ENCODE data around the gene UNC5A.

DNA sequence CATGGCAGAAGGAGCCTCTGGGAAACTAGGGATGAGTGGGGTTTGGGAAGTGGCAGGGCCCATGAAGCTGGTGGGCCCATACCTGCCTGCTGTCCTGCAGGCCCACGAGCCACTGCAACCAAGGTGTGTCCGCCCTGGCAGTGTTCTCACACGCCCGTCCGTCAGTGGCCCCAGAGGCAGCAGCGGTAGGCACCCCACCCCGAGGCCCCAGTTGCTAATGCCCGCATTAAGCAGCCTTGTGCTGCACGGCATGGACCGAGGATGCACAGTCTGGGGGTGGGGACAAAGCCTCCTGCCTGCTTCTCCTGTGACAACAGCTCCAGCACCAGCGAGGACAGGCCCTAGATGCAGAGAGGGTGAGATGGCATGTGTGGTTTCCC, 47.5 kb downstream of the UNC5A start:
- TF ChIP-seq POLR2A (IDR thresholded peaks at IDR 0.05) = no peak
- TF ChIP-seq, protein P1, sequence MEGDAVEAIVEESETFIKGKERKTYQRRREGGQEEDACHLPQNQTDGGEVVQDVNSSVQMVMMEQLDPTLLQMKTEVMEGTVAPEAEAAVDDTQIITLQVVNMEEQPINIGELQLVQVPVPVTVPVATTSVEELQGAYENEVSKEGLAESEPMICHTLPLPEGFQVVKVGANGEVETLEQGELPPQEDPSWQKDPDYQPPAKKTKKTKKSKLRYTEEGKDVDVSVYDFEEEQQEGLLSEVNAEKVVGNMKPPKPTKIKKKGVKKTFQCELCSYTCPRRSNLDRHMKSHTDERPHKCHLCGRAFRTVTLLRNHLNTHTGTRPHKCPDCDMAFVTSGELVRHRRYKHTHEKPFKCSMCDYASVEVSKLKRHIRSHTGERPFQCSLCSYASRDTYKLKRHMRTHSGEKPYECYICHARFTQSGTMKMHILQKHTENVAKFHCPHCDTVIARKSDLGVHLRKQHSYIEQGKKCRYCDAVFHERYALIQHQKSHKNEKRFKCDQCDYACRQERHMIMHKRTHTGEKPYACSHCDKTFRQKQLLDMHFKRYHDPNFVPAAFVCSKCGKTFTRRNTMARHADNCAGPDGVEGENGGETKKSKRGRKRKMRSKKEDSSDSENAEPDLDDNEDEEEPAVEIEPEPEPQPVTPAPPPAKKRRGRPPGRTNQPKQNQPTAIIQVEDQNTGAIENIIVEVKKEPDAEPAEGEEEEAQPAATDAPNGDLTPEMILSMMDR (IDR thresholded peaks at IDR 0.05) = no peak

All from testis (tissue), 2 donors.